K562 (cell line): ENCODE measurements around the gene TCIRG1. TPM values are rescaled to one million over a fixed set of nuclear protein-coding genes. Genes with fewer than 3 reads are reported as not detected.

ENCODE experiments used
- ATAC-seq: fragments of 200-7000 bp; cut with Tn5 transposase; 3 replicates; pipeline ENCODE4 v1.9.1; 2020; ENCODE audit warnings: moderate library complexity
- BruUV-seq: library from RNA; stranded (reverse); fragments of 400-500 nt; replicated peaks from 2 replicates; lab custom pipeline; 2021; lab: Mats Ljungman, UMichigan
- CTCF ChIA-PET: fragments of 300-600 bp; formaldehyde crosslinking; extraction: SDS; loops from one replicate; lab custom pipeline; 2021; ENCODE audit warnings: low intra/inter-chr PET ratio; lab: Yijun Ruan, JAX
- POLR2A ChIA-PET: fragments of 300-600, 350-650 bp; sonication (Branson Sonifier 250); formaldehyde crosslinking; extraction: SDS; loops from one replicate; lab custom pipeline; 2021; ENCODE audit warnings: antibody characterized with exemption, inconsistent platforms; lab: Yijun Ruan, JAX
- DNase-seq, 4 experiments: peaks; one replicate each; pipeline versions ENCODE4 v3.0.0 to v3.0.0-alpha.2; 2011 to 2018; ENCODE audit warnings: low spot score in 3 of 4, mixed read lengths in 3 of 4; ENCODE audit errors: extremely low read depth in 1 of 4
- FAIRE-seq: peaks from 2 replicates; lab custom pipeline; 2011; peaks lifted over from hg19 to GRCh38; lab: Jason Lieb, UNC
- H2AFZ ChIP-seq: 2 replicates; pipeline ENCODE4 v1.6.0; 2011; ENCODE audit warnings: low read depth, low read length, control low read depth, inconsistent platforms
- H3K27ac ChIP-seq: fragments of 200-600 bp; 3 replicates; pipeline ENCODE4 v1.8.0; 2011; ENCODE audit warnings: low read depth, mild to moderate bottlenecking, control low read depth, inconsistent platforms, low read length, moderate library complexity, mixed read lengths; ENCODE audit errors: extremely low read depth
- H3K27me3 ChIP-seq, 2 experiments: fragments of 300-600 bp in 1 of 2; 2 replicates in 1 of 2; 3 replicates in 1 of 2; pipeline versions ENCODE4 v1.6.0 to v1.8.0; 2011; ENCODE audit warnings: inconsistent platforms in 2 of 2, low read length in 2 of 2, mild to moderate bottlenecking in 1 of 2, mixed read lengths in 1 of 2, moderate library complexity in 1 of 2; ENCODE audit not compliant: control insufficient read depth in 2 of 2, insufficient read depth in 2 of 2
- H3K36me3 ChIP-seq: fragments of 300-600 bp; 3 replicates; pipeline ENCODE4 v1.8.0; 2011; ENCODE audit warnings: mild to moderate bottlenecking, low read length, inconsistent platforms; ENCODE audit not compliant: control insufficient read depth, insufficient read depth
- H3K4me1 ChIP-seq, 2 experiments: fragments of 200-600 bp in 1 of 2; replicated peaks in 1 of 2; 2 replicates in 1 of 2; 3 replicates in 1 of 2; pipeline versions ENCODE4 v1.5.1 to v1.8.0; 2011; ENCODE audit warnings: inconsistent platforms in 2 of 2, low read length in 2 of 2, mild to moderate bottlenecking in 1 of 2, mixed read lengths in 1 of 2, moderate library complexity in 1 of 2; ENCODE audit not compliant: control insufficient read depth in 2 of 2, insufficient read depth in 2 of 2
- H3K4me2 ChIP-seq: 2 replicates; pipeline ENCODE4 v1.6.1; 2011; ENCODE audit warnings: low read length, control low read depth, inconsistent platforms, mixed read lengths; ENCODE audit not compliant: insufficient read depth
- H3K4me3 ChIP-seq: fragments of 200-600 bp; sonication (generic), shearing (Covaris generic); 2 replicates; pipeline ENCODE4 v1.5.1; 2016; ENCODE audit warnings: control low read depth, inconsistent platforms
- H3K79me2 ChIP-seq: fragments of 200-600 bp; 3 replicates; pipeline ENCODE4 v1.8.0; 2011; ENCODE audit warnings: low read length, inconsistent platforms; ENCODE audit not compliant: control insufficient read depth, insufficient read depth
- H3K9ac ChIP-seq, 2 experiments: 2 replicates each; pipeline versions ENCODE4 v1.6.0 to v1.6.1; 2011; ENCODE audit warnings: low read depth in 2 of 2, low read length in 2 of 2, control low read depth in 1 of 2, inconsistent platforms in 1 of 2, mild to moderate bottlenecking in 1 of 2, mixed read lengths in 1 of 2; ENCODE audit not compliant: insufficient read depth in 1 of 2
- H3K9me1 ChIP-seq: one replicate; pipeline ENCODE4 v1.6.0; 2011; ENCODE audit warnings: inconsistent platforms, mild to moderate bottlenecking, low read length, moderate library complexity; ENCODE audit not compliant: control insufficient read depth, insufficient read depth
- H3K9me3 ChIP-seq: replicated peaks from 2 replicates; pipeline ENCODE4 v1.5.1; 2011; ENCODE audit warnings: low read depth, low read length, inconsistent platforms; ENCODE audit not compliant: control insufficient read depth, insufficient read depth
- H4K20me1 ChIP-seq: replicated peaks from 2 replicates; pipeline ENCODE4 v1.6.1; 2011; ENCODE audit warnings: low read length, inconsistent platforms, mixed read lengths; ENCODE audit not compliant: control insufficient read depth, insufficient read depth
- BCLAF1 ChIP-seq, 2 experiments: fragments of 450-650 bp in 1 of 2; IDR thresholded peaks; 2 replicates each; pipeline ENCODE4 v1.6.1; 2011 to 2017; ENCODE audit warnings: low read depth in 2 of 2, antibody characterized with exemption in 1 of 2, borderline replicate concordance in 1 of 2, low read length in 1 of 2, mild to moderate bottlenecking in 1 of 2, mixed read lengths in 1 of 2; ENCODE audit not compliant: control insufficient read depth in 1 of 2
- NFIC ChIP-seq: fragments of 450-650 bp; IDR thresholded peaks from 2 replicates; pipeline ENCODE4 v1.6.1; 2017; ENCODE audit warnings: mild to moderate bottlenecking, inconsistent platforms
- RAD51 ChIP-seq: fragments of 450-650 bp; IDR thresholded peaks from 2 replicates; pipeline ENCODE4 v1.7.1; 2016; ENCODE audit warnings: low read depth, mild to moderate bottlenecking, borderline replicate concordance
- WGBS: fragments of 100-300 bp; shearing (Covaris generic); methylation state at CpG from one replicate; pipeline ENCODE4 v1.1.6; 2016; ENCODE audit warnings: low coverage, mixed read lengths; ENCODE audit not compliant: insufficient coverage; ENCODE audit errors: missing lambda C conversion rate; 5-methylcytosine and 5-hydroxymethylcytosine counted together
- in situ Hi-C: fragments of 300-500 bp; cut with MboI; formaldehyde crosslinking; loops from 4 replicates; pipeline ENCODE4 v1.15.0; 2018; ENCODE audit warnings: inconsistent platforms, mixed read lengths
- intact Hi-C: fragments of 100-400 bp; cut with micrococcal nuclease; formaldehyde crosslinking; loops from 2 replicates; pipeline ENCODE4 v1.14.2; 2022
- polyA plus RNA-seq, 8 experiments: library from polyadenylated mRNA; depleted of rRNA in 4 of 8; stranded (reverse) in 5 of 8; unstranded in 3 of 8; fragments of >200 nt; fragmentation: Nextera tagmentation in 2 of 8; fragmentation: Illumina TruSeq in 1 of 8; extraction: Ambion mirVana in 2 of 8; extraction: Trizol in 1 of 8; gene quantifications; 2 replicates each; pipeline versions ENCODE4 v1.2.1 to v1.2.3, GENCODE V29; 2011 to 2014; ENCODE audit warnings: inconsistent platforms in 1 of 8, missing spikeins in 1 of 8
- total RNA-seq, 7 experiments: library from RNA; depleted of rRNA in 6 of 7; stranded (reverse); fragments of >200 nt in 6 of 7; fragmentation: Illumina TruSeq in 2 of 7; extraction: Trizol in 2 of 7; gene quantifications; 2 replicates each; pipeline versions ENCODE4 v1.2.1 to v1.2.3, GENCODE V29; 2011 to 2021; ENCODE audit warnings: low replicate concordance in 1 of 7
- TF ChIP-seq, protein P1 (sequence below): fragments of 250-450 bp; sonication (Bioruptor Pico); IDR thresholded peaks from 2 replicates; pipeline ENCODE4 v1.4.0; 2020

TCIRG1 gene
- total and polyA plus RNA-seq, 9 of the 15 experiments (the other 6 are each of a cell fraction or from before 2014, with no cell fraction given), result 0.49 to 143 (median 24.4) TPM

- TF ChIP-seq, protein P1, sequence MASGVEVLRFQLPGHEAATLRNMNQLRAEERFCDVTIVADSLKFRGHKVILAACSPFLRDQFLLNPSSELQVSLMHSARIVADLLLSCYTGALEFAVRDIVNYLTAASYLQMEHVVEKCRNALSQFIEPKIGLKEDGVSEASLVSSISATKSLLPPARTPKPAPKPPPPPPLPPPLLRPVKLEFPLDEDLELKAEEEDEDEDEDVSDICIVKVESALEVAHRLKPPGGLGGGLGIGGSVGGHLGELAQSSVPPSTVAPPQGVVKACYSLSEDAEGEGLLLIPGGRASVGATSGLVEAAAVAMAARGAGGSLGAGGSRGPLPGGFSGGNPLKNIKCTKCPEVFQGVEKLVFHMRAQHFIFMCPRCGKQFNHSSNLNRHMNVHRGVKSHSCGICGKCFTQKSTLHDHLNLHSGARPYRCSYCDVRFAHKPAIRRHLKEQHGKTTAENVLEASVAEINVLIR (CRISPR knock-in tag), result no peak
- TF ChIP-seq RAD51, result no peak
These were observed 2.0 kb upstream of the TCIRG1 start (continued) for GRCh38 chr11:68036717-68037239.

DNA sequence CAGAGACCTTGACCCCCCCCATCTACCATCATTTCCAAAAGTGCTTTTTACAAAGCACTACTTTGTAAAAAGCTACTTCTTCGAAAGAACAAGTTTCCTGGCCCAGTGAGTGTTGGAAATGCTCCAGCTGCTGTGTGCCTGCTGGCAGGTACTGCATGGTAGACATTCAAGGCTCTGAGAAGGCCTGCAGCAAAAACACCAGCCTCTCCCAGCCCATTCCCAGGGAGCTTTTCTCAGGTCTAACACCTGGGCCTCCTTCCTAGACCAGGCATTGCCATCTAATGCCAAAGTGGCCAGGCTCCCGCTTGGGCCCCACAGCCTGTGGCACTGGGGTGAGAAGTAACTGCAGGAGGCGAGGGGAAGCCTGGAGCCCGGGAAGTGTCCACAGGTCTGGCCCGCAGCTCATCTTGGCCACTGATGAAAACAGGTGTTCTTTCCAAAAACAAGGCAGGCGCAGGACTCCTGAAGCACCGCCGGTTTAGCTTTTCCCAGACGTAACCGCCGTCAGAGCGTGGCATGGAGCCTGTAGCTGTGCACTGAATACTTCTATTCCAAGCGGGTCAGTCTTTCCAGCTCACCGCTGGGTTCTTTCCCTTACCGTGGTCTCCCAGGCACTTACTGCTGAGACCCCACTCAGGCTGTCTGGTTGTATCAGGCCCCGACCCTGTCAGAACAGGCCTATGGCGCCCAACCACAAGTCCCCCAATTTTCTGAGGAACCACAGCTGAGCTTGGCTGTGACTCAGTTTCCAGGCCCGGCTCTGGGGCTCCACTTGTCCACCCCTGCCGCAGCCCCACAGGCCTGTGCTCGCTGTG, 1.2 kb upstream of the TCIRG1 start:
- DNase-seq (no peak), ATAC-seq (no peak), FAIRE-seq (no peak)
- Histone ChIP-seq H3K9ac (peak overlapping the region; percentile 72 to 90; a peak in 3 of 4 replicates), H3K27me3 (no peaks in the 10 kb centered on the region), H3K4me3 (no peak overlapping the region), H3K9me1 (no peaks in the 10 kb centered on the region), H3K4me2 (no peak overlapping the region; the same call in 1 of the 2 replicates), H3K36me3 (peaks cover 49% of the 10 kb centered on the region; the same call in 2 of the 3 replicates), H4K20me1 (no peaks in the 10 kb centered on the region), H3K27ac (peak overlapping the region; percentile 83; the same call in 2 of the 3 replicates), H3K79me2 (peaks cover 40% of the 10 kb centered on the region), H3K9me3 (no peaks in the 10 kb centered on the region), H2AFZ (no peak overlapping the region), H3K4me1 (peaks cover 36 to 80% of the 10 kb centered on the region in 2 experiments)
- no TSS peak for BruUV-seq
- CTCF ChIA-PET, result no interaction called here
- POLR2A ChIA-PET, result interaction anchor here (0.6 to 1.7 kb wide), 6 partner anchors 9 to 81 kb away, joined by 3 to 8 read pairs (median 4); no protein-coding TSS in a partner anchor
- intact Hi-C loops (no loop called here), in situ Hi-C loops (no loop called here)
- WGBS, result 80% methylated on average over 18 of the region's 20 CpGs
- TF ChIP-seq BCLAF1 (IDR thresholded peaks at IDR 0.05; ENCODE audit: borderline replicate concordance in 1 of 2, control insufficient read depth in 1 of 2, low read depth in 2 of 2, low read length in 1 of 2) (no peak), NFIC (0 out of 2 replicates have a peak, but pooled peaks have one; percentile 13)
